GM10266 (cell line): ENCODE data around the gene TRIO.

Source experiments
- DNase-seq: peaks from one replicate; pipeline ENCODE4 v3.0.0; 2012; ENCODE audit errors: extremely low spot score
- TF ChIP-seq, protein P1 (sequence below): IDR thresholded peaks from 2 replicates; pipeline ENCODE4 v1.5.1; 2012; ENCODE audit warnings: mild to moderate bottlenecking, low read depth; ENCODE audit not compliant: control insufficient read depth, insufficient read depth; ENCODE audit errors: missing control alignments

Gene TRIO

DNA sequence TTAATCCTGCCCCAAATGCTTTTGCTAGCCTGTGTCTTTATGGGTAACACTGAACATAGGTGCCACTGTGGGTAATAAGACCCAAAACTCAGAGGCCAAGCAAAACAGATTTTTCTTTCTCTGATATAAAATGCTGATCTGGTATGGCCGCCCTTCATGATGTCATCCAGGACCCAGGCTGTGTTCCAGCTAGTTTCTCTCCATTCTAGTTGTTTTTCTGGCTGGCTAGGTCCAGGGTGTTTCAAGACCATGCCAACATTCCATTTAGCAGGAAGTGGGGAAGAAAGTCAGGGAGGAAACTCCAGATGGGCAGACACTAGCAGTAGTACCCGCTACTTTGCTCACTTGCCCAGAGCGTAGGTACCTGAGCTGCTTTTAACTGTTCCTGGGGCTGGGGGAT is 254.6 kb downstream of the TRIO start:
- TF ChIP-seq, protein P1, sequence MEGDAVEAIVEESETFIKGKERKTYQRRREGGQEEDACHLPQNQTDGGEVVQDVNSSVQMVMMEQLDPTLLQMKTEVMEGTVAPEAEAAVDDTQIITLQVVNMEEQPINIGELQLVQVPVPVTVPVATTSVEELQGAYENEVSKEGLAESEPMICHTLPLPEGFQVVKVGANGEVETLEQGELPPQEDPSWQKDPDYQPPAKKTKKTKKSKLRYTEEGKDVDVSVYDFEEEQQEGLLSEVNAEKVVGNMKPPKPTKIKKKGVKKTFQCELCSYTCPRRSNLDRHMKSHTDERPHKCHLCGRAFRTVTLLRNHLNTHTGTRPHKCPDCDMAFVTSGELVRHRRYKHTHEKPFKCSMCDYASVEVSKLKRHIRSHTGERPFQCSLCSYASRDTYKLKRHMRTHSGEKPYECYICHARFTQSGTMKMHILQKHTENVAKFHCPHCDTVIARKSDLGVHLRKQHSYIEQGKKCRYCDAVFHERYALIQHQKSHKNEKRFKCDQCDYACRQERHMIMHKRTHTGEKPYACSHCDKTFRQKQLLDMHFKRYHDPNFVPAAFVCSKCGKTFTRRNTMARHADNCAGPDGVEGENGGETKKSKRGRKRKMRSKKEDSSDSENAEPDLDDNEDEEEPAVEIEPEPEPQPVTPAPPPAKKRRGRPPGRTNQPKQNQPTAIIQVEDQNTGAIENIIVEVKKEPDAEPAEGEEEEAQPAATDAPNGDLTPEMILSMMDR: no peak

DNA sequence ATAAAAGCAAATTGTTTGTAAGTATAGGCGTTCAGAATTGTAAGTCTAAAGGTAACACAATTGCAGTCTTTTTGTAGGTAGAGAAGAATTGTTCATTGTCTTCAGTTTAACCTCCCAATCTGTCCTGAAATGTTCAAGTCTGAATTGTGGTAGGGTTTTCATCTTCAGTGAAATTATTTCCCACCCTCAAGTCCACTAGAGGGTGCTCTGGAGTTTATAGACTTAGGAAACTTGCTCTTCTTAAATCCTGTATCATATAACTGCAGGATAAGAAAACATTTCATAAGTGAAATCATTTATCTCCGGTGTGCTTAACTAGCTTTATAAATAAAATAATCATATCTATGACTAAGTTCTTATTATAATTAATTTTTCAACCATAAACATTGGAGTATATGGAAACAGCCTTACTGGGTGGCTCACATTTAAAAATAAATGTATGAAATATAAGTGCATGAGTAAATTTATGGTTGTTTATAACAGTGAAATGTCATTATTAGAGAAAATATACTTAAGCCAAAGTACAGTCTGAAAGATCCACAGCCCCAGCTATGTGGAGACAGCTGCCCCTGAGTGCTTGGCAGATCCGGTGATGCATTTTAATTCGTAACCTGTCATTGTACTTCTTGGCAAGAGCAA is 256.0 kb downstream of the TRIO start:
- TF ChIP-seq, protein P1: peak; percentile 54
- peak; percentile 54 for DNase-seq

More for the DNA sequence above, 254.6 kb downstream of the TRIO start:
- DNase-seq: no peak

DNA sequence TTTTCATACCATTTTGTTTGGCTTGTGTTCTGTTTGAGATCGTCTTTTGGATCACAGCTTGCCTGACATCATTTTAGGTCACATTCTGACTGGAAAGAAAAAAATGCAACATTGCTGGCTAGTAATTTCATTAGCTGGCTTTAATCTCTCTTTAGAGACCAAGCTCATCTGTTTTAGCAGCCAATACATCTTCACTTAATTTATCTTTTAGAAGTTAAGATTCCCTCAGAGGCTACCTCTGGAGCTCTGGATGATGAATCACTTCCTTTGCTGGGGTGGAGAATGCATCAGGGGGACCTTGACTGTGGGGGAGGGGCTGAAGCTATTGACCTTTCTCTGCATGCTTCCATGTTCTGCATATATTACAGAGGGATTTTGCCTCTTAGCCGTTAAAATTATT is 256.9 kb downstream of the TRIO start:
- no peak for DNase-seq
- TF ChIP-seq, protein P1: no peak

DNA sequence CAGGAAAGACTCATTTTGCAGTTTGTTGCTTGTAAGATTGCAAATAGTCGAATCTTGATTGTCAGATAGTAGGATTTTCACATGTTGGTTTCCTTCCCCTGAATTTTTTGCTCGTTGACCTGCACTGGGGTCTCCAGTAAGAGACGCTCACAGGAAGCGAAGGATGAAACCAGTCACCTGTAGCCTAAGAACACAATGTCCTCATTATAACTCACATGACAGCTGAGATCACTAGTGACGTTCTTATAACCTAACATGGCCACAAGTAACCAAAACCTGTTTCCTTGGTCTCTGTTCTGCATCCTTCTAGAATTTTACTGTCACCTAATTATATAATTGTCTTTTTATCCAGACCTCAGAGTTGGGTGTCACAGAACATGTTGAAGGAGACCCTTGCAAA is 257.5 kb downstream of the TRIO start:
- no peak for DNase-seq
- TF ChIP-seq, protein P1: no peak

DNA sequence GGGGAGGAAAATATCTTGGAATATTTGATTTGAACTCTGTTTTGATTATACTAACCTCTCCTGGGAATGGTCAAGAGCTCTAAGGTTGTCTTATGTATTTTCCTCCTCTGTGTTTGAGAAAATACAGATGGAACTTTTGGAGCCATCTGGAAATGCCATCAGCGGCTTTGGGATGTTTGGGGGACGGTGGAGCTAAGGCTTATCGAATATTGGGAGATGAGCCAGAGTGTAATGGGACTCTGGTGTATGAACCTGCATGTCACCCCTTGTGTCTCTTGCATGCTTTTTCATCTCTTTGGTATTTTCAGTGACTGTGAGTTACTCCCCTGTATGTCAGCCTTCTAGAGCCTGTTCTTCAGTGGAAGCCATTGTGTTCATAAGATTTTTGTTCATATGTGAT is 258.5 kb downstream of the TRIO start:
- TF ChIP-seq, protein P1: no peak
- DNase-seq: no peak

DNA sequence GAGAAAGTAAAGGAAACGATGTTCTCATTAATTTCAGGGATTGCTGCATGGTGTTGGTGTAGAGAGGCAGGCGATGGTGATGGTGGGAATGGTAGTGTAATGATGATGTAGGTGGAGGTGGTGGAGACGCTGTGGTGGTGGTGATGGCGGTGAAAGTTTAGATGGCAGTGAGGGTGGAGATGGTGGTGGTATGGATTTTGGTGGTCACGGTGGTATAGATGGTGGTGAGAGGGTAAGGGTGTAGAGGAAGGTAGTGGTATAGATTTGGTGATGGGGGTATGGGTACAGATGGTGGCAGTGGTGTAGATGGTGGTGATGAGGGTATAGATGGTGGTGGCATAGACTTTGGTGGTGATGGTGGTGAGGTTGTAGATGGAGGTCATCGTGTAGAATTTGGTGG is 259.3 kb downstream of the TRIO start:
- DNase-seq: no peak
- TF ChIP-seq, protein P1: no peak

DNA sequence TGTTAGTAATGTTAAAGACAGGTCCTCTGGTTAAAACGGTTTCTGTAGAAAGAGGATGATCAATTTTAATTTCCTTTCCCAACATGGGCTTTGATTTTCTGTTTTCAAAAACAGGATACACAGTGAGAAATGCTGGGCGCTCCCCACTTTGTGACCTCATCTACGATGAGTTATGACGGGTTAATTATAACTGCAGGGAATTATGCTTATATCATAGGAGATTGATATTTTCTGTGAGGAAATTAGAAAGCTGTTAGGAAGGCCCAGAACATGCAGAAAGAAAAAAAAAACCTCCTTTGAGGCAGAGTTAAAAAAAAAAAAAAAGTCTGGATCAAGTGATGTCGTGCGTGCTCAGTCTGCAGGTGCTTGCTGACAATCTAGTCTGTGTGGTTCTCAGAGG is 261.6 kb downstream of the TRIO start:
- TF ChIP-seq, protein P1: no peak
- no peak for DNase-seq
